HepG2 (cell line): ENCODE data around the gene CLDN15.

ENCODE experiments used
- POLR2AphosphoS2 ChIP-seq: IDR thresholded peaks from 2 replicates; pipeline ENCODE4 v1.6.1; 2011; ENCODE audit warnings: low read depth, low read length, improper control_type of control experiment
- TMF1 ChIP-seq: sonication (generic); formaldehyde crosslinking; IDR thresholded peaks from 2 replicates; pipeline ENCODE4 v1.8.1; 2022; ENCODE audit warnings: low read depth, missing genetic modification reagents
- TF ChIP-seq, protein P1 (sequence below): sonication (generic); formaldehyde crosslinking; IDR thresholded peaks from 2 replicates; pipeline ENCODE4 v1.4.0; 2020; ENCODE audit warnings: missing genetic modification reagents

- no peak for TF ChIP-seq TMF1
- no peak for TF ChIP-seq POLR2AphosphoS2
- TF ChIP-seq, protein P1, sequence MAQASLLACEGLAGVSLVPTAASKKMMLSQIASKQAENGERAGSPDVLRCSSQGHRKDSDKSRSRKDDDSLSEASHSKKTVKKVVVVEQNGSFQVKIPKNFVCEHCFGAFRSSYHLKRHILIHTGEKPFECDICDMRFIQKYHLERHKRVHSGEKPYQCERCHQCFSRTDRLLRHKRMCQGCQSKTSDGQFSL = no peak
Measured at GRCh38 chr7:101269664-101270063, 32.1 kb upstream of the CLDN15 start.
